Measurements from ENCODE around the gene RBBP8. TPM values are rescaled to one million over a fixed set of nuclear protein-coding genes. Genes with fewer than 3 reads are reported as not detected.

RBBP8 gene
- total RNA-seq, 1 donor from 2014 or later, result 22.3 TPM

DNA sequence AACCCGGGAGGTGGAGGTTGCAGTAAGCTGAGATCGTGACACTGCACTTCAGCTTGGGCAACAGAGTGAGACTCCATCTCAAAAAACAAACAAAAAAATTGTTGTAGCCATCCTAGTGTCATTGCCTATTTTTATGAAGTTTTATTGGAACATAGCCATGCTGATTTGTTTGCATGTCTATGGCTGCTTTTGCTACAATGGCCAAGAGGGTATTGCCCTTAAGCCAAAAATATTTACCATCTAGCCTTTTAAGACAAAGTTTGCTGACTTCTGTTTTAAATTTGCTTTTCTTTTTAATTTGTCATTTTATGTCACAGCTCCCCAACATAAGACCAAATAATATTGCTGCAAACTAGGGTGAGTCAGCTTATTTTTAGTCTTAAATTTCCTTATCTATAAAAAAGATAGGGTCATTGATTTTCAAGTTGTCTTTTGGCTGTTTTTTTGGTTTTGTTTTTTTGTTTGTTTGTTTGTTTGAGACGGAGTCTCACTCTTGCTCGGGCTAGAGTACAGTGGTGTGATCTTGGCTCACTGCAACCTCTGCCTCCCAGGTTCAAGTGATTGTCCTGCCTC is 132.2 kb downstream of the RBBP8 start:
- no peak for DNase-seq

DNA sequence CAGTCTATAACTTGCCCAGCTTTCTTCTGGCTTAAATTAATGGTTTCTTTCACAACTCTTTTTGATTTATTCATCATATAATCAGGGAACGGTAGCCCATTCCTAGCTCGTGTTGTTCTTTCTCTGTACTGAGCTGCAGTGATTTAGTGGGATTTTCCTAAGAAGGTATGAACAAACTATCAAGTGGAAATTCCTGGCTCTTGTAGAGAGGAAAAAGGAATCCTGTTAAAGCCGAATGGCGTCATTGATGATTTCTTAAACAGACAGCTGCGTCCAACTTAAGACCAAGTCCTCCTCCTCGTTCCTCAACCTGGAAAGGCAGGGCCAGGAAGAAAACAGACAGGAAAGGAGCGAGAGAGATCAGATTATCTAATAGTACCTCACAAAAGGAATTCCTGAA is 132.9 kb downstream of the RBBP8 start:
- DNase-seq, result no peak

DNA sequence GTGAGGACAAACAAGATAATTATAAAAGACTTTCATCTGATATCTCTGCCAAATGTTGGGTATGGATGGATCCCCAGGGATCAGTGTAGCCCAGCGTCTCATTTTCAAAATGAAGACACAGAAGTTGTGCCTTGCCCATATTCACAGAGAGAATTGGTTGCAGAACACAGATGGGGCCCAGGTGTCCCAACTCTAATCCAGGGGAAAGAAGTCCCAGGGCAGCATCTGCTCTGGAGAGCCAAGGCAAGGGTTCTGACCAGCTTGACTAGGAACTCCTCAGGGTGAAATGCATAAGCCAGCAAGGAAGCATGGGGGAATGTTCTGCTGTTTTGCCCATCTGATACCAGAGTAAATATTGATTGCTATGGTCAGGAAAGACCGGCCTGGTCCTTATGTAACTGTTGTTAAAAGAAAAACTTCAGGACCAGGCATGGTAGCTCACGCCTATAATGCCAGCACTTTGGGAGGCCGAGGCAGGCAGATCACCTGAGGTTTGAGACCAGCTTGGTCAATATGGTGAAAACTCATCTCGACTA is 133.4 kb downstream of the RBBP8 start:
- DNase-seq, result no peak

DNA sequence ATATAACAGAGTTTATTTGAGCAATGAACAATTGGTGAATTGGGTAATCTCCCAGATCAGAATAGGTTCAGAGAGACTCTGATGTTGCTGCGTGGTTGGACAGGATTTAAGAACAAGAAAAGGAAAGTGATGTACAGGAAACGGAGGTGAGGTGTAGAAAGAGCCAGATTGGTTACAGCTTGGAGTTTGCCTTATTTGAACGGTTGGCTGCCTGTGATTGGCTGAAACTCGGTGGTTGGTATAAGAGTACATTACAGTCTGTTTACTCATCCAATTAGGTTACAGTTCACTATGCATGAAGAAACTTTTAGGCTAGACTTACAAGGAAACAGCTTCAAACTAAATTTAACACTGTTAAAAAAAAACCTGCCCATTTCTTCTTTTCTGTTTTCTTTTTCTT is 134.1 kb downstream of the RBBP8 start:
- no peak for DNase-seq

DNA sequence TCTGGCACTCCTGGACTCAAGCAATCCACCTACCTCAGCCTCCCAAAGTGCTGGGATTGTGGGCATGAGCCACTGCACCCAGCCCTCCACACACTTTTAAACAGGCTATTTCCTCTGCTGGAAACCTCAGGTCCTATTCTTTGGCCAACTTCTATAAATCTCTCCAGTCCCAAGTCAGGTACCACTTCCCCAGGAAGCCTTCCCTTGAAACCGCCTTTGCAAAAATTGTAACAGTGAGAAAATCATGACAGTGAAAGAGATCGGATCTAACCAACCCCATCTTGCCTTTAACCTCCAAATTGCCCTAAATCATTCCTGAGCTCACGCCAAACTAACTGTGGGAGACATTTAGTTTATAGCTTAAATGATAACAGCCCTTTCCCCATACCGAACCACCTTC is 134.9 kb downstream of the RBBP8 start:
- DNase-seq, result no peak

DNA sequence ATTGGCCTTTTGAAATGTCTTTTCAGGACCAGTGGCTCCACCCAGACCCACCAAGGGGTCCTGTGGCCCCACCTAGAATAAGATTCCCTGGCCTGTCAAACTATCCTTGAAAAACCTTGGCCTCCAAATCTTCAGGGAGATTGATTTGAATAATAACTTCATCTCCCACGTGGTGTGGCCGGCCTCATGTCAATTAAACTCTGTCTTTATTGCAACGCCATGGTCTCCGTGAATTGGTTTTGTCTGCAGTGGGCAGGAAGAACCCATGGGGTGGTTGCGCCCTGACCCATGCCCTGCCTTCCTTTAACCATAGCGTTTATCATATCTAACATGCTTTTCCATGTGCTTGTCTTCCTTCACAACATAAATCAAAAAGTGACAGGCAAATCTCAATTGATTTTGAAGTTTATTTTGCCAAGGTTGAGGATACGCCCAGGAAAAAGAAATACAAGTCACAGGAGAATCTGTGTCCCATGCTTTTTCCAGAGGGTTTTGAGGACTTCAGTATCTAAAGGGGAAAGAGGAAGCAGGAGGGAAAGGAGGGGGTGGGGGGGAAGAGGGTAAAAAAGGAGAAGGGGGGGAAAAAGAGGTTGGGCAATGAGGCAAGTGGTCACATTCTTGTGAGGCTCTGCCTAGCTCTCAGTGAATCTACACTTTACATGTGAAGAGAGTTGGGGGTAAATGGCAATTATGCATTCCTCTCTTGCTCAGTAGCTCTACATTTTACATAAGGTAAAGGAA is 135.6 kb downstream of the RBBP8 start:
- DNase-seq, result no peak

DNA sequence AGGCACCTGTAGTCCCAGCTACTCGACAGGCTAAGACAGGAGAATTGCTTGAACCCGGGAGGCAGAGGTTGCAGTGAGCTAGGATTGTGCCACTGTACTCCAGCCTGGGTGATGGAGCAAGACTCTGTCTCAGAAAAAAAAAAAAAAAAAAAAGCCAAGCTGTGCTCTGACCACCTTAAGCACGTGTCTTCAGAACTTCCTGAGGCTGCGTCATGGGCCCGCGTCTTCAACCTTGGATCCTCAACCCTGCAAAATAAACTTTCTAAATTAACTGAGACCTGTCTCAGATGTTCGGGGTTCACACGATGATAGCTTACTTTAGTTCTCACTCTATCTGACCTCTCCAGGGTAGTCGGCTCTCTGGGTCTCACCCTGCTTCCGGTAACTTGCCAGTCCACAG is 136.4 kb downstream of the RBBP8 start:
- DNase-seq, result no peak

DNA sequence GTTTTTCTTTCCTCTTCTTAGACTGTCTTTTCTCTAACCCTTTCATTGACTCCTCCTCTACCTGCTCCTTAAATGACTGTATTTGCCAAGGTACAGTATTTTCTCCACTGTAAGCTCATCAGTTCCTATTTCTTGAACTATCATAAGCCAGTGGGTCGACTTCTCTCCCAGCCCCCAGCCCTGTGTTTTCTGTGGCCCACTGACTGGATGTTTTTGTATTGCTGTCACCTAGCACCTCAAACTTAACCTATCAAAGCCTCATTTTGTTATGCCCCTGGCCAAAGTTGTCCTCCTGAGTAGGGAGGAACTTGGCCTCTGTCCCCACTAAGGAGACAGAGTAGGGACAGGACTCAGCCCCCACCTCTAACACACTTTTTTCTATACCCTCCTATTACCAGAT is 136.8 kb downstream of the RBBP8 start:
- no peak for DNase-seq

DNA sequence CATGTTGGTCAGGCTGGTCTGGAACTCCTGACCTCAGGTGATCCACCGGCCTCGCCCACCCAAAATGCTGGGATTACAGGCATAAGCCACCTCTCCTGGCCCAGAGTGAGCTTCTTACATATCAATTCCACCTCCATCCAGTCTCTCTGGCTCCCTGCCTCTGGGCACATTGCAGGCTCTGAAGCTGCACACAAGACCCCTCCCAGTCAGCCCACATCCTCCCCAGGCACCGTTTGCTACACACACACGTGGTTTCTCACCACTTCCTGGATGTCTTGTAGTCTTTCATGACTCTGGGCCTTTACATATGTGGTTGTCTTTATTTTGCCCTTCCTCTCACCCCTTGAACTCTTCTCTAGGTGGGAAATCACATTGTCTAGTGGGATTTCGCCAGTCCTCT is 138.2 kb downstream of the RBBP8 start:
- DNase-seq, result no peak

DNA sequence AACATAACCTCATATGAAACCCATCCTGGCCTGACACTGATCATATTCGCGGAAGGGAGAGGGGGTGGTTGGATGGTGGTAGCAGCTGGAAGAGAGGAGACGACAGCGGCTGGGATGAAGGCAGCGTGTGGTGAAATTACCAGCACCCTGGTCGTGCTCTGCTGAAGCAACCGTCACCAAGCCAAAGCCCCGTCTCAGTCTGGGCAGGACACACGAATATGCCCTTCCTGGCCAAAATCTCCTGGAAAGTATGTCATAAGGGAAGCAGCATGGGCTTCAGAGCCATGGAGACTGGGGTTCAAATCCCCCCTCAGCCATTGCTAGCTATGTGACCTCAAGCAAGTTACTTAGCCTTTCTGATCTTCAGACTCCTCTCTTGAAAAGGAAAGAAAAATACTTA is 139.0 kb downstream of the RBBP8 start:
- no peak for DNase-seq

DNA sequence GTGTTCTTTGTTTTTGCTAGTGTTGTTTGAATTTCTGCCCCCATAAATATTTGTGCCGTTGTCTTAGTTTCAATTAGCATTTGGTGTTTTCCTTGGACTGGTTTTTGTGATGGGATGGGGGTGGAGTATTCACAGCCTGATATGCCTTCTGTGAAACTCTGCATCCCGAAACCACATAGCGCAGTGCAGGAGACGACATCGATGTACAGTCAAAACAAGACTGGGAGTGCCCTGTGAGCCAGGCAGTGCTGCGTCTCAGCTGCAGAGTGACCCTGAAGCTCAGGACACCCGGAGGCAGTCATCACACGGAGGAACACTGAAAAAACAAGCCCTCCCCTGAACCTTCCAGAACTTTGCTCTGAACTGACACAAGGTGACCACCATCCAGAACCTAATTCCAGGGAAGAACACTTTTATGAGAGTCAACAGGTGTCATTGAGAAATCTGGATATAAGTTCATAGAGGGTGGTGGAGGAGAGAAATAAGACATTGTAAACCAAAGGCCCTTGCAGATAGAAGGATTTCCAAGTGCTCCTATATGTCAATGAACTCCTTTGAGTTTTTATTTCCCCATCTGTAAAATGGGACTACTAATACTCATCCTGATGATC is 141.0 kb downstream of the RBBP8 start:
- DNase-seq, result no peak

Small RNA genes lying within 50 kb of the gene (small RNA-seq; reads per million reads assigned to genes)
- not detected for gene RF00019 (ENCODE audit: low replicate concordance)
- gene RN7SL745P (ENCODE audit: low replicate concordance), result not detected

Other genes with a start within 250 kb of the RBBP8 start
- gene CABLES1, start 202.2 kb downstream of the RBBP8 start, total RNA-seq, result 2.8 TPM